ENCODE data around the gene USE1. TPM values are rescaled to one million over a fixed set of nuclear protein-coding genes. Genes with fewer than 3 reads are reported as not detected.

The USE1 gene
- polyA plus RNA-seq, 2 of the 4 experiments (the other 2 are of a cell fraction) = 10.1 to 16.5 TPM

GRCh38 chr19:17266975-17267788 is 52.0 kb downstream of the USE1 start, which contains the start of gene BABAM1 (continued):
- TF ChIP-seq HOXB13 (CRISPR knock-in tag; IDR thresholded peaks at IDR 0.05; ENCODE audit: low read depth) (peak; percentile 95), TFCP2L1 (CRISPR knock-in tag; IDR thresholded peaks at IDR 0.05) (no peak), ZFP36 (IDR thresholded peaks at IDR 0.05; ENCODE audit: borderline replicate concordance, partially characterized antibody) (no peak), EHF (CRISPR knock-in tag; IDR thresholded peaks at IDR 0.05) (peak; percentile 93), RFX5 (IDR thresholded peaks at IDR 0.05) (0 out of 2 replicates have a peak, but pooled peaks have one; percentile 46), ESRRA (IDR thresholded peaks at IDR 0.05; ENCODE audit: borderline replicate concordance, low read length) (no peak), KDM1A (IDR thresholded peaks at IDR 0.05; ENCODE audit: low read depth) (no peak), CBX2 (IDR thresholded peaks at IDR 0.05; ENCODE audit: borderline replicate concordance, low read depth) (no peak), BCL3 (IDR thresholded peaks at IDR 0.05) (no peak), POLR2A (IDR thresholded peaks at IDR 0.05; ENCODE audit: low read length) (peak; percentile 59), ZSCAN20 (CRISPR knock-in tag; IDR thresholded peaks at IDR 0.05) (peak; percentile 89; the same call in 1 of the 2 replicates), ELK1 (IDR thresholded peaks at IDR 0.05; ENCODE audit: low read depth, low read length) (no peak), MAZ (IDR thresholded peaks at IDR 0.05; ENCODE audit: borderline replicate concordance, low read depth, low read length) (no peak), MYC (IDR thresholded peaks at IDR 0.05; ENCODE audit: borderline replicate concordance, low read length) (no peak), HOXB5 (CRISPR knock-in tag; IDR thresholded peaks at IDR 0.05) (peak; percentile 95)

- FAIRE-seq (no peak), ATAC-seq (no peak), DNase-seq (ENCODE audit: low read depth in 1 of 2, low spot score in 1 of 2) (no peak)
- no peak overlapping the region; the same call in 2 of the 3 replicates for H3K4me3 ChIP-seq
- peak overlapping the region in 1 of 2 experiments; percentile 91; a peak in 2 of 6 replicates for H3K27ac ChIP-seq
- peak overlapping the region; percentile 93 for H3K4me2 ChIP-seq
- TF ChIP-seq MYC (IDR thresholded peaks at IDR 0.05; ENCODE audit: borderline replicate concordance, low read length) = no peak
- no peak for TF ChIP-seq FOSB (CRISPR knock-in tag; IDR thresholded peaks at IDR 0.05)
- no peak for TF ChIP-seq TP53 (CRISPR knock-in tag; IDR thresholded peaks at IDR 0.05)
- TF ChIP-seq BCL3 (IDR thresholded peaks at IDR 0.05) = no peak
- no peak for TF ChIP-seq CEBPB (IDR thresholded peaks at IDR 0.05)
- H3K9me3 ChIP-seq = no peaks in the 10 kb centered on the region
- WGBS (ENCODE audit: missing lambda C conversion rate) = 75% methylated on average over 2 of the region's 13 CpGs
- peaks cover 4% of the 10 kb centered on the region; the same call in 2 of the 3 replicates for H3K4me1 ChIP-seq
- POLR2A ChIA-PET = no interaction called here
- CTCF ChIA-PET = interaction anchor here (0.7 to 1.9 kb wide), 5 partner anchors 10 to 140 kb away, joined by 3 to 8 read pairs (median 3); partner anchors contain the start of gene ANKLE1
These were observed 53.6 kb downstream of the USE1 start for GRCh38 chr19:17268754-17269153.

Other genes starting within 250 kb of the USE1 start
- 0.03 and 0.12 TPM in 2 replicates for gene CPAMD8, start 188.5 kb upstream of the USE1 start, polyA plus RNA-seq (2011; rRNA removed)
- not detected in 3 replicates for gene CPAMD8, start 188.5 kb upstream of the USE1 start, polyA plus RNA-seq (2017; fragmentation: RNase III; extraction: RNeasy Plus Mini Kit Qiagen cat#74134 plus additional on column Dnase treatment)
- 13.9 and 15.1 TPM in 2 replicates for gene HAUS8, start 139.9 kb upstream of the USE1 start, polyA plus RNA-seq (2011; rRNA removed)
- 15.9 to 16.6 TPM (median 16.2 TPM) in 3 replicates for gene HAUS8, start 139.9 kb upstream of the USE1 start, polyA plus RNA-seq (2017; fragmentation: RNase III; extraction: RNeasy Plus Mini Kit Qiagen cat#74134 plus additional on column Dnase treatment)
- 13.0 and 18.9 TPM in 2 replicates for gene MYO9B, start 139.6 kb upstream of the USE1 start, polyA plus RNA-seq (2011; rRNA removed)
- 23.9 to 28.1 TPM (median 27.7 TPM) in 3 replicates for gene MYO9B, start 139.6 kb upstream of the USE1 start, polyA plus RNA-seq (2017; fragmentation: RNase III; extraction: RNeasy Plus Mini Kit Qiagen cat#74134 plus additional on column Dnase treatment)
- 5.5 and 8.5 TPM in 2 replicates for gene OCEL1, start 10.9 kb downstream of the USE1 start, polyA plus RNA-seq (2011; rRNA removed)
- 6.0 to 10.7 TPM (median 9.2 TPM) in 3 replicates for gene OCEL1, start 10.9 kb downstream of the USE1 start, polyA plus RNA-seq (2017; fragmentation: RNase III; extraction: RNeasy Plus Mini Kit Qiagen cat#74134 plus additional on column Dnase treatment)
- 30.4 and 31.9 TPM in 2 replicates for gene NR2F6, start 30.6 kb downstream of the USE1 start, polyA plus RNA-seq (2011; rRNA removed)
- gene NR2F6, start 30.6 kb downstream of the USE1 start, polyA plus RNA-seq (2017; fragmentation: RNase III; extraction: RNeasy Plus Mini Kit Qiagen cat#74134 plus additional on column Dnase treatment) = 37.7 to 42.4 TPM (median 42.1 TPM) in 3 replicates
- 0.03 and 0.04 TPM in 2 replicates for gene USHBP1, start 49.4 kb downstream of the USE1 start, polyA plus RNA-seq (2011; rRNA removed)
- not detected in 3 replicates for gene USHBP1, start 49.4 kb downstream of the USE1 start, polyA plus RNA-seq (2017; fragmentation: RNase III; extraction: RNeasy Plus Mini Kit Qiagen cat#74134 plus additional on column Dnase treatment)
- 52.1 and 56.0 TPM in 2 replicates for gene BABAM1, start 52.1 kb downstream of the USE1 start, polyA plus RNA-seq (2011; rRNA removed)
- gene BABAM1, start 52.1 kb downstream of the USE1 start, polyA plus RNA-seq (2017; fragmentation: RNase III; extraction: RNeasy Plus Mini Kit Qiagen cat#74134 plus additional on column Dnase treatment) = 64.0 to 67.6 TPM (median 65.7 TPM) in 3 replicates
- 0.45 and 0.56 TPM in 2 replicates for gene ANKLE1, start 66.5 kb downstream of the USE1 start, polyA plus RNA-seq (2011; rRNA removed)
- 0.74 to 1.2 TPM (median 1.0 TPM) in 3 replicates for gene ANKLE1, start 66.5 kb downstream of the USE1 start, polyA plus RNA-seq (2017; fragmentation: RNase III; extraction: RNeasy Plus Mini Kit Qiagen cat#74134 plus additional on column Dnase treatment)
- 2.3 TPM in 2 replicates for gene ABHD8, start 88.1 kb downstream of the USE1 start, polyA plus RNA-seq (2011; rRNA removed)
- gene ABHD8, start 88.1 kb downstream of the USE1 start, polyA plus RNA-seq (2017; fragmentation: RNase III; extraction: RNeasy Plus Mini Kit Qiagen cat#74134 plus additional on column Dnase treatment) = 3.1 to 4.4 TPM (median 4.2 TPM) in 3 replicates
- gene MRPL34, start 90.5 kb downstream of the USE1 start, polyA plus RNA-seq (2011; rRNA removed) = 28.1 and 30.5 TPM in 2 replicates
- gene MRPL34, start 90.5 kb downstream of the USE1 start, polyA plus RNA-seq (2017; fragmentation: RNase III; extraction: RNeasy Plus Mini Kit Qiagen cat#74134 plus additional on column Dnase treatment) = 50.6 to 56.1 TPM (median 54.9 TPM) in 3 replicates
- 27.5 and 35.5 TPM in 2 replicates for gene DDA1, start 94.2 kb downstream of the USE1 start, polyA plus RNA-seq (2011; rRNA removed)
- gene DDA1, start 94.2 kb downstream of the USE1 start, polyA plus RNA-seq (2017; fragmentation: RNase III; extraction: RNeasy Plus Mini Kit Qiagen cat#74134 plus additional on column Dnase treatment) = 53.5 to 62.1 TPM (median 58.5 TPM) in 3 replicates
- 2.2 and 2.4 TPM in 2 replicates for gene ANO8, start 119.5 kb downstream of the USE1 start, polyA plus RNA-seq (2011; rRNA removed)
- 3.9 to 5.5 TPM (median 5.1 TPM) in 3 replicates for gene ANO8, start 119.5 kb downstream of the USE1 start, polyA plus RNA-seq (2017; fragmentation: RNase III; extraction: RNeasy Plus Mini Kit Qiagen cat#74134 plus additional on column Dnase treatment)
- 9.5 and 10.6 TPM in 2 replicates for gene GTPBP3, start 122.2 kb downstream of the USE1 start, polyA plus RNA-seq (2011; rRNA removed)
- gene GTPBP3, start 122.2 kb downstream of the USE1 start, polyA plus RNA-seq (2017; fragmentation: RNase III; extraction: RNeasy Plus Mini Kit Qiagen cat#74134 plus additional on column Dnase treatment) = 17.9 to 21.7 TPM (median 19.3 TPM) in 3 replicates
- not detected in 2 replicates for gene PLVAP, start 162.0 kb downstream of the USE1 start, polyA plus RNA-seq (2011; rRNA removed)
- not detected in 3 replicates for gene PLVAP, start 162.0 kb downstream of the USE1 start, polyA plus RNA-seq (2017; fragmentation: RNase III; extraction: RNeasy Plus Mini Kit Qiagen cat#74134 plus additional on column Dnase treatment)
- gene CCDC194, start 178.8 kb downstream of the USE1 start, polyA plus RNA-seq (2011; rRNA removed) = not detected in 2 replicates
- not detected in 3 replicates for gene CCDC194, start 178.8 kb downstream of the USE1 start, polyA plus RNA-seq (2017; fragmentation: RNase III; extraction: RNeasy Plus Mini Kit Qiagen cat#74134 plus additional on column Dnase treatment)
- 0.24 and 0.26 TPM in 2 replicates for gene BST2, start 190.3 kb downstream of the USE1 start, polyA plus RNA-seq (2011; rRNA removed)
- 0.12 to 0.18 TPM in 2 of 3 replicates, not detected in the other for gene BST2, start 190.3 kb downstream of the USE1 start, polyA plus RNA-seq (2017; fragmentation: RNase III; extraction: RNeasy Plus Mini Kit Qiagen cat#74134 plus additional on column Dnase treatment)
- 18.3 and 19.1 TPM in 2 replicates for gene MVB12A, start 204.7 kb downstream of the USE1 start, polyA plus RNA-seq (2011; rRNA removed)
- gene MVB12A, start 204.7 kb downstream of the USE1 start, polyA plus RNA-seq (2017; fragmentation: RNase III; extraction: RNeasy Plus Mini Kit Qiagen cat#74134 plus additional on column Dnase treatment) = 26.8 to 30.2 TPM (median 27.7 TPM) in 3 replicates
- gene TMEM221, start 233.3 kb downstream of the USE1 start, polyA plus RNA-seq (2011; rRNA removed) = 0.61 and 0.78 TPM in 2 replicates
- gene TMEM221, start 233.3 kb downstream of the USE1 start, polyA plus RNA-seq (2017; fragmentation: RNase III; extraction: RNeasy Plus Mini Kit Qiagen cat#74134 plus additional on column Dnase treatment) = 0.52 to 0.90 TPM (median 0.62 TPM) in 3 replicates
- gene NXNL1, start 245.6 kb downstream of the USE1 start, polyA plus RNA-seq (2011; rRNA removed) = not detected in 2 replicates
- not detected in 3 replicates for gene NXNL1, start 245.6 kb downstream of the USE1 start, polyA plus RNA-seq (2017; fragmentation: RNase III; extraction: RNeasy Plus Mini Kit Qiagen cat#74134 plus additional on column Dnase treatment)